Tibial artery (tissue), 4 donors: ENCODE data around the gene HOXA9.
A peak's percentile ranks its signal among the peaks of the same experiment; 100 is the strongest.

Experiments
- DNase-seq, 2 donors: peaks; one replicate each; pipeline ENCODE4 v3.0.0-alpha.2; 2019
- H3K27ac ChIP-seq, 2 donors: fragments of 200-600 bp; sonication (generic) in 1 of 2; 1 replicate in 1 of 2; 2 replicates in 1 of 2; pipeline ENCODE4 v1.5.1; 2018 to 2019; ENCODE audit warnings: mild to moderate bottlenecking in 1 of 2
- H3K27me3 ChIP-seq, 2 donors: fragments of 200-600 bp; sonication (generic) in 1 of 2; one replicate each; pipeline versions ENCODE4 v1.5.1 to v1.6.0; 2016 to 2019
- H3K36me3 ChIP-seq, 3 donors: fragments of 200-600 bp; sonication (generic) in 2 of 3; one replicate each; pipeline ENCODE4 v1.5.1; 2016 to 2019; ENCODE audit warnings: mild to moderate bottlenecking in 2 of 3
- H3K4me1 ChIP-seq, 4 donors: fragments of 200-600 bp; sonication (generic) in 2 of 4; 1 replicate in 3 of 4; 2 replicates in 1 of 4; pipeline ENCODE4 v1.5.1; 2016 to 2019
- H3K4me3 ChIP-seq, 2 donors: fragments of 200-600 bp; sonication (generic) in 1 of 2; 1 replicate in 1 of 2; 2 replicates in 1 of 2; pipeline ENCODE4 v1.5.1; 2018 to 2019; ENCODE audit warnings: mild to moderate bottlenecking in 2 of 2
- H3K9me3 ChIP-seq, 3 donors: fragments of 200-600 bp; sonication (generic) in 1 of 3; one replicate each; pipeline ENCODE4 v1.5.1; 2016 to 2019
- CTCF ChIP-seq, 2 experiments: fragments of 200-600 bp in 1 of 2; fragments of 450-650 bp in 1 of 2; IDR thresholded peaks; one replicate each; pipeline ENCODE4 v1.5.1; 2017 to 2019; ENCODE audit warnings: antibody characterized with exemption in 2 of 2, mild to moderate bottlenecking in 1 of 2, moderate library complexity in 1 of 2
- intact Hi-C: fragments of 100-400 bp; cut with DNase I; formaldehyde crosslinking; loops from one replicate; pipeline ENCODE4 v1.15.0; 2023; ENCODE audit warnings: low total_unique reads

The HOXA9 gene

GRCh38 chr7:27145165-27145913 lies 20.0 kb downstream of the HOXA9 start:
- no peak overlapping the region for H3K4me3 ChIP-seq
- peaks cover 10 to 35% (median 27%) of the 10 kb centered on the region in 4 donors for H3K4me1 ChIP-seq
- H3K27ac ChIP-seq = no peak overlapping the region
- no peaks in the 10 kb centered on the region for H3K27me3 ChIP-seq
- TF ChIP-seq CTCF (IDR thresholded peaks at IDR 0.05) = no peak
- intact Hi-C loops = no loop called here
- peaks cover 40 to 47% (median 42%) of the 10 kb centered on the region in 3 donors for H3K36me3 ChIP-seq
- DNase-seq = peak in 1 of 2 donors; percentile 64
- no peaks in the 10 kb centered on the region for H3K9me3 ChIP-seq

- no peaks in the 10 kb centered on the region for H3K9me3 ChIP-seq
- peaks cover 10 to 29% (median 24%) of the 10 kb centered on the region in 4 donors for H3K4me1 ChIP-seq
- no peak overlapping the region for H3K27ac ChIP-seq
- no peaks in the 10 kb centered on the region for H3K27me3 ChIP-seq
- peaks cover 45 to 49% (median 48%) of the 10 kb centered on the region in 3 donors for H3K36me3 ChIP-seq
- DNase-seq = peak in 1 of 2 donors; percentile 55
- no peak for TF ChIP-seq CTCF (IDR thresholded peaks at IDR 0.05)
- intact Hi-C loops = loop anchor here (5.0 kb wide), 1 partner anchor 47 kb away; the partner anchor contains the start of gene HOXA1
- no peak overlapping the region for H3K4me3 ChIP-seq
These were observed 20.6 kb downstream of the HOXA9 start for GRCh38 chr7:27144781-27145164.

- H3K4me1 ChIP-seq = peaks cover 8 to 23% (median 19%) of the 10 kb centered on the region in 4 donors
- H3K36me3 ChIP-seq = peaks cover 50 to 55% (median 52%) of the 10 kb centered on the region in 3 donors
- intact Hi-C loops = loop anchor here (5.0 kb wide), 1 partner anchor 47 kb away; the partner anchor contains the start of gene HOXA1
- peak overlapping the region in 1 of 2 donors; percentile 49 for H3K4me3 ChIP-seq
- no peaks in the 10 kb centered on the region for H3K27me3 ChIP-seq
- DNase-seq = no peak
- no peak for TF ChIP-seq CTCF (IDR thresholded peaks at IDR 0.05)
- H3K9me3 ChIP-seq = no peaks in the 10 kb centered on the region
- no peak overlapping the region for H3K27ac ChIP-seq
These were observed 21.2 kb downstream of the HOXA9 start for GRCh38 chr7:27143950-27144780.

- peak within 1 kb of the TSS; percentile 52 to 58 for H3K27ac ChIP-seq
- no peaks in the 10 kb centered on the region for H3K9me3 ChIP-seq
- intact Hi-C loops = loop anchor here (5.0 kb wide), 1 partner anchor 46 kb away; the partner anchor contains the start of gene HOXA1
- peaks cover 0 to 19% (median 12%) of the 10 kb centered on the region in 4 donors for H3K4me1 ChIP-seq
- DNase-seq = peak; percentile 63 to 73
- peak within 1 kb of the TSS; percentile 39 to 49 for H3K4me3 ChIP-seq
- H3K36me3 ChIP-seq = peaks cover 50 to 55% (median 52%) of the 10 kb centered on the region in 3 donors
- TF ChIP-seq CTCF (IDR thresholded peaks at IDR 0.05) = peak; percentile 39 to 40
- H3K27me3 ChIP-seq = no peaks in the 10 kb centered on the region
These were observed 22.1 kb downstream of the HOXA9 start, which contains the start of gene HOXA5 for GRCh38 chr7:27143023-27143949. HOXA5 (minus strand) TSS chr7:27143681; CDS start chr7:27143607, 74 bp downstream.
